RWPE1 (cell line): ENCODE data around the gene SNCAIP.

Experiments
- CTCF ChIA-PET: fragments of 350-600 bp; sonication (Branson Sonifier 250); formaldehyde crosslinking; extraction: SDS; loops from one replicate; lab custom pipeline; 2021; lab: Yijun Ruan, JAX
- POLR2A ChIA-PET: fragments of 400-600 bp; formaldehyde crosslinking; extraction: SDS; loops from one replicate; lab custom pipeline; 2020; ENCODE audit warnings: antibody characterized with exemption; ENCODE audit not compliant: low non-redundant PET; lab: Yijun Ruan, JAX
- DNase-seq: peaks from one replicate; pipeline ENCODE4 v3.0.0; 2012; ENCODE audit warnings: low spot score
- H3K27ac ChIP-seq: fragments of 450-650 bp; 2 replicates; pipeline ENCODE4 v1.5.1; 2017
- CTCF ChIP-seq: fragments of 450-650 bp; conservative IDR thresholded peaks from 2 replicates; pipeline ENCODE4 v1.5.1; 2017; ENCODE audit warnings: low read depth, mild to moderate bottlenecking

Gene SNCAIP

GRCh38 chr5:122471752-122472061 is 159.7 kb downstream of the SNCAIP start:
- no peak overlapping the region for H3K27ac ChIP-seq
- POLR2A ChIA-PET = no interaction called here
- no peak for DNase-seq
- CTCF ChIA-PET = no interaction called here
- no peak for TF ChIP-seq CTCF

GRCh38 chr5:122473138-122473843 is 161.3 kb downstream of the SNCAIP start:
- TF ChIP-seq CTCF = no peak
- ChIA-PET POLR2A (no interaction called here), CTCF (interaction anchor here (0.6 to 1.1 kb wide), 2 partner anchors 15 to 19 kb away, joined by 3 to 4 read pairs; no protein-coding TSS in a partner anchor)
- no peak overlapping the region for H3K27ac ChIP-seq
- no peak for DNase-seq

- ChIA-PET CTCF (interaction anchor here (0.5 to 0.7 kb wide), 2 partner anchors 32 to 398 kb away, joined by 3 to 5 read pairs; no protein-coding TSS in a partner anchor), POLR2A (no interaction called here)
- TF ChIP-seq CTCF = no peak
- DNase-seq = no peak
- no peak overlapping the region for H3K27ac ChIP-seq
These were observed 161.9 kb downstream of the SNCAIP start for GRCh38 chr5:122473941-122474340.

- TF ChIP-seq CTCF = no peak
- DNase-seq = peak; percentile 93
- POLR2A ChIA-PET = no interaction called here
- CTCF ChIA-PET = interaction anchor here (0.6 to 0.9 kb wide), 2 partner anchors 283 to 1268 kb away, joined by 3 read pairs; no protein-coding TSS in a partner anchor
- no peak overlapping the region for H3K27ac ChIP-seq
These were observed 166.9 kb downstream of the SNCAIP start for GRCh38 chr5:122478741-122479442.

GRCh38 chr5:122480146-122480545 is 168.1 kb downstream of the SNCAIP start:
- DNase-seq = no peak
- ChIA-PET CTCF (interaction anchor here (0.5 kb wide), 1 partner anchor 909 kb away, joined by 3 read pairs; no protein-coding TSS in a partner anchor), POLR2A (no interaction called here)
- H3K27ac ChIP-seq = no peak overlapping the region
- no peak for TF ChIP-seq CTCF

GRCh38 chr5:122484103-122484502 is 172.1 kb downstream of the SNCAIP start:
- H3K27ac ChIP-seq = no peak overlapping the region
- POLR2A ChIA-PET = no interaction called here
- no peak for TF ChIP-seq CTCF
- CTCF ChIA-PET = no interaction called here
- no peak for DNase-seq
